Measurements from ENCODE around the gene QRSL1.
"Not testable (repeated sequence)": the region's sequence is repeated elsewhere in the genome, so short reads cannot be mapped to it uniquely, and the experiment has no call there.

QRSL1 gene

GRCh38 chr6:106700581-106700980 lies 71.2 kb downstream of the QRSL1 start:
- H3K27me3 ChIP-seq (ENCODE audit: insufficient read depth, low read depth, severe bottlenecking), result no peaks in the 10 kb centered on the region
- H3K27ac ChIP-seq, result no peak overlapping the region
- DNase-seq, result no peak
- no peak for TF ChIP-seq CTCF (IDR thresholded peaks at IDR 0.05; ENCODE audit: low read depth, low read length)
- H3K36me3 ChIP-seq, result no peaks in the 10 kb centered on the region
- no peak overlapping the region for H3K4me3 ChIP-seq (ENCODE audit: low read depth, low read length)
- no peaks in the 10 kb centered on the region for H3K9me3 ChIP-seq (ENCODE audit: severe bottlenecking)

- DNase-seq, H3K27ac ChIP-seq: not testable (repeated sequence)
Measured at GRCh38 chr6:106701201-106701600, 71.8 kb downstream of the QRSL1 start.

GRCh38 chr6:106702046-106702445 lies 72.7 kb downstream of the QRSL1 start:
- no peak overlapping the region for H3K4me3 ChIP-seq (ENCODE audit: low read depth, low read length)
- no peaks in the 10 kb centered on the region for H3K9me3 ChIP-seq (ENCODE audit: severe bottlenecking)
- H3K27me3 ChIP-seq (ENCODE audit: insufficient read depth, low read depth, severe bottlenecking), result no peaks in the 10 kb centered on the region
- no peak for DNase-seq
- TF ChIP-seq CTCF (IDR thresholded peaks at IDR 0.05; ENCODE audit: low read depth, low read length), result no peak
- H3K27ac ChIP-seq, result no peak overlapping the region
- no peaks in the 10 kb centered on the region for H3K36me3 ChIP-seq

More at GRCh38 chr6:106701201-106701600, 71.8 kb downstream of the QRSL1 start:
- not testable (repeated sequence) for H3K27me3 ChIP-seq (ENCODE audit: insufficient read depth, low read depth, severe bottlenecking); H3K9me3 ChIP-seq (ENCODE audit: severe bottlenecking); H3K36me3 ChIP-seq; H3K4me3 ChIP-seq (ENCODE audit: low read depth, low read length)

GRCh38 chr6:106702451-106703110 lies 73.2 kb downstream of the QRSL1 start:
- no peak for TF ChIP-seq CTCF (IDR thresholded peaks at IDR 0.05; ENCODE audit: low read depth, low read length)
- H3K36me3 ChIP-seq, result no peaks in the 10 kb centered on the region
- no peaks in the 10 kb centered on the region for H3K9me3 ChIP-seq (ENCODE audit: severe bottlenecking)
- no peaks in the 10 kb centered on the region for H3K27me3 ChIP-seq (ENCODE audit: insufficient read depth, low read depth, severe bottlenecking)
- H3K4me3 ChIP-seq (ENCODE audit: low read depth, low read length), result no peak overlapping the region
- DNase-seq, result no peak
- no peak overlapping the region for H3K27ac ChIP-seq

GRCh38 chr6:106704327-106704726 lies 74.9 kb downstream of the QRSL1 start:
- Histone ChIP-seq H3K4me3 (ENCODE audit: low read depth, low read length) (no peak overlapping the region), H3K27me3 (ENCODE audit: insufficient read depth, low read depth, severe bottlenecking) (no peaks in the 10 kb centered on the region), H3K36me3 (no peaks in the 10 kb centered on the region), H3K27ac (no peak overlapping the region), H3K9me3 (ENCODE audit: severe bottlenecking) (no peaks in the 10 kb centered on the region)
- no peak for TF ChIP-seq CTCF (IDR thresholded peaks at IDR 0.05; ENCODE audit: low read depth, low read length)
- DNase-seq, result no peak

- TF ChIP-seq CTCF (IDR thresholded peaks at IDR 0.05; ENCODE audit: low read depth, low read length), result no peak
- H3K27ac ChIP-seq, result no peak overlapping the region
- no peaks in the 10 kb centered on the region for H3K36me3 ChIP-seq
- no peaks in the 10 kb centered on the region for H3K27me3 ChIP-seq (ENCODE audit: insufficient read depth, low read depth, severe bottlenecking)
- no peak for DNase-seq
- H3K4me3 ChIP-seq (ENCODE audit: low read depth, low read length), result no peak overlapping the region
- H3K9me3 ChIP-seq (ENCODE audit: severe bottlenecking), result no peaks in the 10 kb centered on the region
Measured at GRCh38 chr6:106705156-106705555, 75.8 kb downstream of the QRSL1 start.
